C4-2B (cell line): ENCODE data around the gene KCNAB3.
A peak's percentile ranks its signal among the peaks of the same experiment; 100 is the strongest.

Experiments used
- H3K27ac ChIP-seq: fragments of 450-650 bp; 2 replicates; pipeline ENCODE4 v1.5.1; 2017
- ZFX ChIP-seq: fragments of 450-650 bp; IDR thresholded peaks from 2 replicates; pipeline ENCODE4 v1.6.1; 2017
- TF ChIP-seq, protein P1 (sequence below): fragments of 450-650 bp; conservative IDR thresholded peaks from 2 replicates; pipeline ENCODE4 v1.5.1; 2017; ENCODE audit warnings: mild to moderate bottlenecking

The KCNAB3 gene

DNA sequence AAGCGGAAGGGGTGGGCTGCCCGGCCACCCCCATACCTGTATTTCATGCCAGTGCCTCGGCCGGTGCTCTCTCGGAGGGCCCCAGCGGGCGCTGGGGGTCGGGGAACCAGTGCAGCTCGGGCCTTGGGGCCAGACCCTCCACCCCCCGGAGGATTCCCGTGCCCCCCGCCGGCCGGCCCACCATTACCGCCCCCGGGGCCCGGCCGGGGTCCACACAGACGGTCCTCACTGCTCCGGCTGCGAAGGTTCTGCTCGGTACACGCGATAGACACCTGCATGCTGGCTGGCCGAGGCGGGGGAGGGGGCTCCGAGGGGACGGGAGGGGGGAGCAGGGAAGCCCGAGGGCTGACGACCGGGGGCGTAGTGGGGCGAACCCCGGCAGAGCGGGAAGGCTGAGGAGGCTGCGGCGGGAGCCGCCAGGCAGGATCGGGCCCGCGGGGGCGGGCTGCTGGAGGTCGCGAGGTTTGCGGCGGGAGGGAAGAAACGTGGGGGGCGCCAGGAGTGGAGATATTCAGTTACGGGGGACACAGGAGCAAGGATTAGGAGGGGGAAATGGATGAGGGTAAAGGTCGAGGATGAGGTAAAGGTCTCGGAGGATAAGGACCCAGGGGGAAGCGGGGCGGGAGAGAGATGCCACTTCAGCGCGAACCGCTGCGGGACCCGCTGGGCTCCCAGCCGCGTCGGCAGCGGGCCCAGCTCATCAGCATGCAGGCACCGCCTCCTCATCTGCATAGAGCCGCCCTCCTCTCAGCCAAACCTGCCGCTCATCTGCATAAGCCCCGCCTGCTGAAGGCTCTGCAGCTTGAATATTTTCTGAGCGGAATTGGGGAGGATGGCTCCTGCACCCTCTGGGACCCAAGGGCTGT, at the start of gene KCNAB3:
Gene KCNAB3, minus strand, starts transcription at position 699 of the 866 bp plus-strand sequence. Its CDS starts 421 bp downstream, at position 278.
- H3K27ac ChIP-seq: no peak within 1 kb of the TSS; the same call in 1 of the 2 replicates
- no peak for TF ChIP-seq ZFX
- TF ChIP-seq, protein P1, sequence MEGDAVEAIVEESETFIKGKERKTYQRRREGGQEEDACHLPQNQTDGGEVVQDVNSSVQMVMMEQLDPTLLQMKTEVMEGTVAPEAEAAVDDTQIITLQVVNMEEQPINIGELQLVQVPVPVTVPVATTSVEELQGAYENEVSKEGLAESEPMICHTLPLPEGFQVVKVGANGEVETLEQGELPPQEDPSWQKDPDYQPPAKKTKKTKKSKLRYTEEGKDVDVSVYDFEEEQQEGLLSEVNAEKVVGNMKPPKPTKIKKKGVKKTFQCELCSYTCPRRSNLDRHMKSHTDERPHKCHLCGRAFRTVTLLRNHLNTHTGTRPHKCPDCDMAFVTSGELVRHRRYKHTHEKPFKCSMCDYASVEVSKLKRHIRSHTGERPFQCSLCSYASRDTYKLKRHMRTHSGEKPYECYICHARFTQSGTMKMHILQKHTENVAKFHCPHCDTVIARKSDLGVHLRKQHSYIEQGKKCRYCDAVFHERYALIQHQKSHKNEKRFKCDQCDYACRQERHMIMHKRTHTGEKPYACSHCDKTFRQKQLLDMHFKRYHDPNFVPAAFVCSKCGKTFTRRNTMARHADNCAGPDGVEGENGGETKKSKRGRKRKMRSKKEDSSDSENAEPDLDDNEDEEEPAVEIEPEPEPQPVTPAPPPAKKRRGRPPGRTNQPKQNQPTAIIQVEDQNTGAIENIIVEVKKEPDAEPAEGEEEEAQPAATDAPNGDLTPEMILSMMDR: no peak

DNA sequence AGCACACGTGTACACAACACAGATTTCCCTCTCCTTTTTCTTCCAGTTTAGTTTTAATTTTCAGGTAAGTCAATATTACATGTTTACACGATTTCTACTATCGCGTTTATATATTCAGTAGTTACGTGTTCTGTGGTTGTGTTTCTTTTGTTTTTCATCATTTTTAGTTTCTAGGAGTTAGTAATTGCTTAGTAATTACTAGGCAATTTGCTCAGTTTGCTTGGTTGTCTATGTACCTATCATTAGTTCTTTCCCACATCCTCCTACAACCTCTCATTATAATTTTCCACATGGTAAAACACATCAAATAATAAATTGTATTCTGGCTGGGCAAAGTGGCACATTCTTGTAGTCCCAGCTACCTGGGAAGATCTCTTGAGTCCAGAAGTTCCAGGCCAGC, 48.1 kb upstream of the KCNAB3 start:
- no peak overlapping the region for H3K27ac ChIP-seq
- TF ChIP-seq, protein P1: no peak
- no peak for TF ChIP-seq ZFX

DNA sequence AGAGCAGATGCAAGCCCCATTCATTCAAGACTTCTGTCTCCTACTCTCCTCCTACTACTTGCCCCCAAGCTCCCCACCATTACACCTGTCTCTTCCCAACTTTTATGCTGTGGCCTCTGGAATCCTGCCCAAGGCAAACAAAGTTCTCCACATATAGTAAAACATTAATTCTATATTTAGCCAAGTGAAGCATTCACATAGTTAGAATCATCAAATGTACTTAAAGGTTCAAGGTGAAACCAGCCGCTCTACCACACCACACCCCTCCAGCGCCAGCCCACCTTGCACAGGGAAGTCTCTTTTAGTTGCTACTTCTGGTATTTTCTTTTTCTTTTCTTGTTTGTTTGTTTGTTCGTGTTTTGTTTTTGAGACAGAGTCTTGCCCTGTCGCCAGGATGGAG, 47.4 kb upstream of the KCNAB3 start:
- H3K27ac ChIP-seq: no peak overlapping the region
- TF ChIP-seq, protein P1: no peak
- no peak for TF ChIP-seq ZFX

DNA sequence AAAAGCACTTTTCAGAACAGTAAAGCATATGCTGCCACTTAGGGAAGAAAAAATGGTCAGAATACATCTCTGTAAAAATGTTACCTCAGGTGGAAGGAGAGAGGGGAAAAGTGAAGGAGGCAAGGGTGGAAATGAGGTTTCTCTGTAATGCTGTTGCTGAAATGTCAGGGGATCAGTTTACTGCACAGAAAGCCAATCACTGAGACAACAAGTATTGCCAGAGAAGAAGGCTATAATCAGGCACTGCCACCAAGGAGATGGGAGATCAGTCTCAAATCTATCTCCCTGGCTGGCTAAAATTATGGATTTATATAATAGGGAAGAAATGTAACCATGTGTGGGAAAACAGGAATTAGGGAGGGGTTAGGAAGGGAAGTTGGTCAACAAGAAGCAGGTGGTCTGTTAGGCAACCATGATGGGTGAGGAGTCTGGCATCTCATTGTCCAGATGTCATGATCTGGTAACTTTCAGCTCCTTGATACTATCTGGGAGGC, 45.0 kb upstream of the KCNAB3 start:
- H3K27ac ChIP-seq: no peak overlapping the region
- no peak for TF ChIP-seq ZFX
- TF ChIP-seq, protein P1: no peak

DNA sequence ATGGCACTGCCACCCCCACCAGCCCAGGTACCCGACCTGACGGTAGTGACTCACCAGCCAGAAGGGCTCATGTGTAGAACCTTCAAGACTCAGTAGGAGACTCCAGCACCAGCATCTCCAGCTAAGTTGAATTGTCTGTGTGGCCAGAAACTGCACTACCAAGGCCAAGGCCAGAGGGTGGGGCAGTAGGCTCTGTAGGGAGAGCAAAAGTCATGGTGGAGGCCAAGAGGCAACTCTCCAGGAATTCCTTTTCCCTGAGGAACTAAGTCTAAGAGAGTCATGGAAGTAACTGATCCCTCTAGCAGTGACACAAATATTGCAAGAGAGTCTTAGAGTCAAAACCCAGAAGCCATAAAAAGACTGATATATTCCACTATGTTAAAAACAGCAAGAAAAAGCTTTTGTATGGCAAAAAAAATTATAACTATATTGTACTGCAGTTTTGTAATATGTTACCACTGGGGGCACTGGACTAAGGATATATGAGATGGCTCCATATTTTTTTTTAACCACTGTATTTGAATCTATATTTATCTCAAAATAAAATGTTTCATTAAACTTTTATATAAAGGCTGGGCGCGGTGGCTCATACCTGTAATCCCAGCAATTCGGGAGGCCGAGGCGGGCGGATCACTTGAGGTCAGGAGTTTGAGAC, 42.6 kb upstream of the KCNAB3 start:
- no peak for TF ChIP-seq ZFX
- TF ChIP-seq, protein P1: peak; percentile 42
- H3K27ac ChIP-seq: no peak overlapping the region

DNA sequence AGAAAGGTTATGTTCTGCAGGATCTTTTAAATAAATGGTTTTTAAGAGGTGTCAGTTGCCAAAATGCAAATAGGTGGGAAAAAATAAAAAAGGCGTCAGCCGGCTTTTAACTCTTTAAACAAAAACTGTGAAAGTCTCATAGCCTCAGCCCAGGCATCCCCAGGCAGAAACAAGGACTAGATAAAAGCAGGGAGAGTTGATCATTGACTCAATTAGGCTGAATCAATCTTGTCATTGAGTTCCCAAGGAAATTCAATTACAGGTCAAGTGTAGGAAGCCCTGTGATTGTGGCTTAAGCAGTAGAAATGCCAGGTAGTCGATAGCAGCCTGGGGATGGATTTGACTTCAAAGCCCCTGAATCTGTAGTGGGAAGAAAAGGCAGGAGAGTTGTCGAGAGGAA, 42.0 kb upstream of the KCNAB3 start:
- TF ChIP-seq, protein P1: no peak
- no peak for TF ChIP-seq ZFX
- no peak overlapping the region for H3K27ac ChIP-seq

DNA sequence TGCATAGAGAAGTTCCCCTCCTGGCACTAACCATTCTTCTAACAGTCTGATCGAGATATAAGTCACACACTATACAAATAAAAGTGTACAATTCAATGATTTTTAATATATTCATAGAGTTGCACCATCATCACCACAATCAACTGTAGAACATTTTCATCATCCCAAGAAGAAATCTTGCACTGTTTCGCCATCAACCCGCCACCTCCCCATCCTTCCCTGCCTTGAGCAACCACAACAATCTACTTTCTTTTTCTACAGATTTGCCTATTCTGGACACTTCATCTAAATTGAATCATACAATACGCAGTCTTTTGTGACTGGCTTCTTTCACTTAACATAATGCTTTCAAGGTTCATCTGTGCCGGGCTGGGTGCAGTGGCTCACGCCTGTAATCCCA, 39.8 kb upstream of the KCNAB3 start:
- no peak overlapping the region for H3K27ac ChIP-seq
- TF ChIP-seq ZFX: no peak
- TF ChIP-seq, protein P1: no peak
